Measurements from ENCODE around the gene RNF114. TPM values are rescaled to one million over a fixed set of nuclear protein-coding genes. Genes with fewer than 3 reads are reported as not detected.
A peak's percentile ranks its signal among the peaks of the same experiment; 100 is the strongest.
"Not testable (repeated sequence)": the region's sequence is repeated elsewhere in the genome, so short reads cannot be mapped to it uniquely, and the experiment has no call there.

Gene RNF114
- total RNA-seq, 1 experiment from 2014 or later = 88.1 TPM

- TF ChIP-seq TCF7 (CRISPR knock-in tag; IDR thresholded peaks at IDR 0.05; ENCODE audit: low read depth) (no peak), ATF6 (CRISPR knock-in tag; IDR thresholded peaks at IDR 0.05) (no peak), MXD4 (CRISPR knock-in tag; IDR thresholded peaks at IDR 0.05; ENCODE audit: borderline replicate concordance) (no peak), ZNF281 (CRISPR knock-in tag; IDR thresholded peaks at IDR 0.05) (no peak), NFATC4 (CRISPR knock-in tag; IDR thresholded peaks at IDR 0.05) (no peak), GTF2I (CRISPR knock-in tag; conservative IDR thresholded peaks at IDR 0.05) (no peak)
Observed at GRCh38 chr20:49990271-49990720, 54.1 kb downstream of the RNF114 start (continued).

GRCh38 chr20:49993301-49993751 lies 57.1 kb downstream of the RNF114 start:
- no peak for TF ChIP-seq HMGA2 (CRISPR knock-in tag; IDR thresholded peaks at IDR 0.05)
- ATAC-seq (no peak), DNase-seq (ENCODE audit: low spot score) (no peak)
- POLR2A ChIA-PET = interaction anchor here (0.7 kb wide), 1 partner anchor 53 kb away, joined by 4 read pairs; no protein-coding TSS in a partner anchor
- H3K4me3 Mint-ChIP-seq = no peak overlapping the region
- H3K4me1 Mint-ChIP-seq = peaks cover 40% of the 10 kb centered on the region
- CTCF ChIA-PET = interaction anchor here (1.7 kb wide), 1 partner anchor 78 kb away, joined by 7 read pairs; no protein-coding TSS in a partner anchor
- no peaks in the 10 kb centered on the region for H3K27me3 Mint-ChIP-seq (ENCODE audit: low read depth)
- H3K27ac Mint-ChIP-seq = 0 out of 2 replicates have a peak overlapping the region, but pooled peaks have one; percentile 20
- no peaks in the 10 kb centered on the region for H3K36me3 Mint-ChIP-seq
- no peaks in the 10 kb centered on the region for H3K9me3 Mint-ChIP-seq

- DNase-seq (ENCODE audit: low spot score) (no peak), ATAC-seq (no peak)
- no peaks in the 10 kb centered on the region for H3K27me3 Mint-ChIP-seq (ENCODE audit: low read depth)
- H3K27ac Mint-ChIP-seq = no peak overlapping the region
- H3K4me1 Mint-ChIP-seq = peaks cover 19% of the 10 kb centered on the region
- TF ChIP-seq SMAD3 (CRISPR knock-in tag; IDR thresholded peaks at IDR 0.05; ENCODE audit: borderline replicate concordance) (no peak), OVOL2 (CRISPR knock-in tag; IDR thresholded peaks at IDR 0.05; ENCODE audit: borderline replicate concordance) (no peak), ZNF396 (CRISPR knock-in tag; IDR thresholded peaks at IDR 0.05; ENCODE audit: borderline replicate concordance) (no peak), TCF7 (CRISPR knock-in tag; IDR thresholded peaks at IDR 0.05; ENCODE audit: low read depth) (no peak), ELF4 (CRISPR knock-in tag; IDR thresholded peaks at IDR 0.05; ENCODE audit: low read depth) (no peak), NFE2L1 (CRISPR knock-in tag; IDR thresholded peaks at IDR 0.05) (no peak), ZSCAN18 (CRISPR knock-in tag; IDR thresholded peaks at IDR 0.05) (no peak), FOXK1 (CRISPR knock-in tag; IDR thresholded peaks at IDR 0.05) (no peak)
- no peak overlapping the region for H3K4me3 Mint-ChIP-seq
- no peaks in the 10 kb centered on the region for H3K9me3 Mint-ChIP-seq
- ChIA-PET CTCF (interaction anchor here (1.3 kb wide), 1 partner anchor 76 kb away, joined by 3 read pairs; no protein-coding TSS in a partner anchor), POLR2A (interaction anchor here (0.7 kb wide), 1 partner anchor 54 kb away, joined by 5 read pairs; no protein-coding TSS in a partner anchor)
- H3K36me3 Mint-ChIP-seq = no peaks in the 10 kb centered on the region
Observed at GRCh38 chr20:49995586-49995985, 59.4 kb downstream of the RNF114 start.

- H3K27ac Mint-ChIP-seq; H3K27me3 Mint-ChIP-seq (ENCODE audit: low read depth); POLR2A ChIA-PET; H3K36me3 Mint-ChIP-seq; H3K4me1 Mint-ChIP-seq; H3K9me3 Mint-ChIP-seq; H3K4me3 Mint-ChIP-seq; ATAC-seq; DNase-seq (ENCODE audit: low spot score): not testable (repeated sequence)
- CTCF ChIA-PET = interaction anchor here (0.7 to 1.2 kb wide), 3 partner anchors 73 to 525 kb away, joined by 3 to 5 read pairs (median 4); no protein-coding TSS in a partner anchor
Observed at GRCh38 chr20:49998478-49999188, 62.4 kb downstream of the RNF114 start.
